ENCODE measurements around the gene SLC39A6.

- no peak for TF ChIP-seq POLR2A (IDR thresholded peaks at IDR 0.05)
- TF ChIP-seq, protein P1, sequence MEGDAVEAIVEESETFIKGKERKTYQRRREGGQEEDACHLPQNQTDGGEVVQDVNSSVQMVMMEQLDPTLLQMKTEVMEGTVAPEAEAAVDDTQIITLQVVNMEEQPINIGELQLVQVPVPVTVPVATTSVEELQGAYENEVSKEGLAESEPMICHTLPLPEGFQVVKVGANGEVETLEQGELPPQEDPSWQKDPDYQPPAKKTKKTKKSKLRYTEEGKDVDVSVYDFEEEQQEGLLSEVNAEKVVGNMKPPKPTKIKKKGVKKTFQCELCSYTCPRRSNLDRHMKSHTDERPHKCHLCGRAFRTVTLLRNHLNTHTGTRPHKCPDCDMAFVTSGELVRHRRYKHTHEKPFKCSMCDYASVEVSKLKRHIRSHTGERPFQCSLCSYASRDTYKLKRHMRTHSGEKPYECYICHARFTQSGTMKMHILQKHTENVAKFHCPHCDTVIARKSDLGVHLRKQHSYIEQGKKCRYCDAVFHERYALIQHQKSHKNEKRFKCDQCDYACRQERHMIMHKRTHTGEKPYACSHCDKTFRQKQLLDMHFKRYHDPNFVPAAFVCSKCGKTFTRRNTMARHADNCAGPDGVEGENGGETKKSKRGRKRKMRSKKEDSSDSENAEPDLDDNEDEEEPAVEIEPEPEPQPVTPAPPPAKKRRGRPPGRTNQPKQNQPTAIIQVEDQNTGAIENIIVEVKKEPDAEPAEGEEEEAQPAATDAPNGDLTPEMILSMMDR (IDR thresholded peaks at IDR 0.05): no peak
Observed at GRCh38 chr18:36135264-36135663, 6.1 kb upstream of the SLC39A6 start.

All from heart left ventricle (tissue), 13 donors.